Measurements from ENCODE around the gene MDK.

DNA sequence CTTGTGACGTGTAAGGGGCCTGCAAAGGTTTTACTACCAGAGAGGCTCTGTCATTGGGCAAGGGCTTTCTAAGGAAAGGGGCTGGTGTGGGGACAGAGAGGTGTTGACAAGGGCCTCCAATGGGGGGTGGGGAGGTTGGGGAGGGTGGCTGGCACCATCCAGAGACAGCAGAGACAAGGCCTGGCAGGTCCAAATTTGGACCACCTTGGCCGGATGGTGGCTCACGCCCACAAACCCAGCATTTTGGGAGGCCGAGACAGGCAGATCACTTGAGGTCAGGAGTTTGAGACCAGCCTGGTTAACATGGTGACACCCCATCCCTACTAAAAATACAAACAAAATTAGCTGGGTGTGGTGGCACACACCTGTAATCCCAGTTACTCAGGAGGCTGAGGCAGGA, 12.3 kb downstream of the MDK start:
- TF ChIP-seq, protein P1, sequence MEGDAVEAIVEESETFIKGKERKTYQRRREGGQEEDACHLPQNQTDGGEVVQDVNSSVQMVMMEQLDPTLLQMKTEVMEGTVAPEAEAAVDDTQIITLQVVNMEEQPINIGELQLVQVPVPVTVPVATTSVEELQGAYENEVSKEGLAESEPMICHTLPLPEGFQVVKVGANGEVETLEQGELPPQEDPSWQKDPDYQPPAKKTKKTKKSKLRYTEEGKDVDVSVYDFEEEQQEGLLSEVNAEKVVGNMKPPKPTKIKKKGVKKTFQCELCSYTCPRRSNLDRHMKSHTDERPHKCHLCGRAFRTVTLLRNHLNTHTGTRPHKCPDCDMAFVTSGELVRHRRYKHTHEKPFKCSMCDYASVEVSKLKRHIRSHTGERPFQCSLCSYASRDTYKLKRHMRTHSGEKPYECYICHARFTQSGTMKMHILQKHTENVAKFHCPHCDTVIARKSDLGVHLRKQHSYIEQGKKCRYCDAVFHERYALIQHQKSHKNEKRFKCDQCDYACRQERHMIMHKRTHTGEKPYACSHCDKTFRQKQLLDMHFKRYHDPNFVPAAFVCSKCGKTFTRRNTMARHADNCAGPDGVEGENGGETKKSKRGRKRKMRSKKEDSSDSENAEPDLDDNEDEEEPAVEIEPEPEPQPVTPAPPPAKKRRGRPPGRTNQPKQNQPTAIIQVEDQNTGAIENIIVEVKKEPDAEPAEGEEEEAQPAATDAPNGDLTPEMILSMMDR (IDR thresholded peaks at IDR 0.05; ENCODE audit: low read depth, low read length), result no peak
- TF ChIP-seq POLR2A (IDR thresholded peaks at IDR 0.05; ENCODE audit: extremely low read depth, insufficient read length) (no peak), MYC (IDR thresholded peaks at IDR 0.05; ENCODE audit: low read depth, low read length) (no peak)

Data from NB4 (cell line).